Measurements from ENCODE around the gene ZNF334. TPM values are rescaled to one million over a fixed set of nuclear protein-coding genes. Genes with fewer than 3 reads are reported as not detected.

ZNF334 gene
- total RNA-seq, 1 experiment from 2014 or later = 19.5 TPM

GRCh38 chr20:46477640-46478039, 35.7 kb downstream of the ZNF334 start:
- Mint-ChIP-seq H3K4me1 (peaks cover 24 to 36% of the 10 kb centered on the region in 2 experiments), H3K9me3 (peaks cover 0 to 4% of the 10 kb centered on the region in 2 experiments; a peak in 1 of 5 replicates), H3K36me3 (ENCODE audit: insufficient read depth in 1 of 3, low read depth in 3 of 3) (peaks cover 0 to 12% (median 0%) of the 10 kb centered on the region in 3 experiments; a peak in 1 of 7 replicates), H3K27ac (no peak overlapping the region), H3K27me3 (ENCODE audit: low read depth) (no peaks in the 10 kb centered on the region), H3K4me3 (no peak overlapping the region)
- H2AFZ ChIP-seq (ENCODE audit: low read length) = no peak overlapping the region
- H3K9ac ChIP-seq (ENCODE audit: extremely low read depth, insufficient read length, low read length) = no peak overlapping the region
- H3K9me3 ChIP-seq (ENCODE audit: control insufficient read depth, low read depth, low read length) = no peaks in the 10 kb centered on the region
- H3K23me2 ChIP-seq (ENCODE audit: insufficient read length, low read depth, low read length, poor library complexity, severe bottlenecking) = no peaks in the 10 kb centered on the region
- no peak overlapping the region for H4K8ac ChIP-seq (replicated peaks; ENCODE audit: insufficient read length, low read depth, low read length)
- H2AK5ac ChIP-seq (ENCODE audit: insufficient read length, low read length) = no peak overlapping the region
- H3K4ac ChIP-seq (ENCODE audit: low read depth, low read length) = no peak overlapping the region
- DNase-seq = no peak
- H3K4me2 ChIP-seq (ENCODE audit: insufficient read depth, insufficient read length, low read length) = no peak overlapping the region
- H2BK5ac ChIP-seq (ENCODE audit: insufficient read length, low read length) = no peak overlapping the region
- H2BK15ac ChIP-seq (ENCODE audit: low read depth, low read length) = no peak overlapping the region
- H4K20me1 ChIP-seq (ENCODE audit: control insufficient read depth, insufficient read depth, insufficient read length) = no peaks in the 10 kb centered on the region
- H3K4me1 ChIP-seq (ENCODE audit: insufficient read depth, low read length) = no peaks in the 10 kb centered on the region
- no CpG with 5 or more reads among the region's 1 CpG for WGBS (ENCODE audit: extremely low coverage, insufficient read length, low lambda C conversion rate)
- H2BK120ac ChIP-seq (ENCODE audit: low read depth, low read length, poor library complexity, severe bottlenecking) = no peak overlapping the region
- H2BK12ac ChIP-seq (ENCODE audit: insufficient read length, low read depth, low read length) = no peak overlapping the region
- H4K91ac ChIP-seq (ENCODE audit: insufficient read length, low read depth, low read length) = no peak overlapping the region
- H3K56ac ChIP-seq (ENCODE audit: insufficient read length, low read depth, low read length) = no peak overlapping the region
- H3K79me2 ChIP-seq (ENCODE audit: insufficient read depth, low read length) = no peaks in the 10 kb centered on the region
- no peak overlapping the region for H3K27ac ChIP-seq (ENCODE audit: insufficient read length, low read depth, low read length)
- no peaks in the 10 kb centered on the region for H3K79me1 ChIP-seq (ENCODE audit: insufficient read depth, low read depth, low read length, poor library complexity, severe bottlenecking)
- no peak overlapping the region for H2BK20ac ChIP-seq (ENCODE audit: low read depth, low read length, poor library complexity, severe bottlenecking)
- H3K23ac ChIP-seq (ENCODE audit: insufficient read length, low read depth, low read length) = no peak overlapping the region
- no peaks in the 10 kb centered on the region for H3K27me3 ChIP-seq (ENCODE audit: insufficient read depth, low read length)
- no peak for TF ChIP-seq CTCF (conservative IDR thresholded peaks at IDR 0.05)
- no peak overlapping the region for H3T11ph ChIP-seq (ENCODE audit: low read length)
- no peak overlapping the region for H3K18ac ChIP-seq (ENCODE audit: insufficient read length, low read depth, low read length)
- no peak overlapping the region for H3K14ac ChIP-seq (ENCODE audit: insufficient read depth, low read length)
- H4K5ac ChIP-seq (ENCODE audit: insufficient read length, low read depth, low read length) = no peak overlapping the region

All from H9 (cell line).